ENCODE measurements around the gene PHC2.

Gene PHC2

DNA sequence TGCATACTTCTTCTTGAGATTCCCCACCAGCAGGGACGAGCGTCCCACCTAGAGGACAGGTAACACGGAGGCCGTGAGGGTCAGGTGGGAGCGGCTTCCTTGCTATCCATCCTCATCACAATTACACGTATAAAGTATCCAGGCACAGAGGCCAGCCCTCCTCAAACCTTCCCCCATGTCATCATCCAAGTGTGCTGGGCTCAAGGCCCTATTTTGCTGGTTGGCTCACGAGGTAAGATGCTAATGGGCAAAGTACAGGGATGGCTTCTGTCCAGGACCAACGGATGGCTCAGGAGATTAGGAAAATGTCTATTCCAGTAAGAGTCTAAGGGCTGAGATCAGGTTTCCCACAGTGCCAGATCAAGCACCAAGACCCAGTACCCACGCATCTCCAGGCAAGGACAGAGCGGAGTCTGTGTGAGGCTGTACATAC lies 98.5 kb downstream of the PHC2 start:
- TF ChIP-seq EZH2 (IDR thresholded peaks at IDR 0.05; ENCODE audit: borderline replicate concordance, low read length): no peak
- TF ChIP-seq, protein P1, sequence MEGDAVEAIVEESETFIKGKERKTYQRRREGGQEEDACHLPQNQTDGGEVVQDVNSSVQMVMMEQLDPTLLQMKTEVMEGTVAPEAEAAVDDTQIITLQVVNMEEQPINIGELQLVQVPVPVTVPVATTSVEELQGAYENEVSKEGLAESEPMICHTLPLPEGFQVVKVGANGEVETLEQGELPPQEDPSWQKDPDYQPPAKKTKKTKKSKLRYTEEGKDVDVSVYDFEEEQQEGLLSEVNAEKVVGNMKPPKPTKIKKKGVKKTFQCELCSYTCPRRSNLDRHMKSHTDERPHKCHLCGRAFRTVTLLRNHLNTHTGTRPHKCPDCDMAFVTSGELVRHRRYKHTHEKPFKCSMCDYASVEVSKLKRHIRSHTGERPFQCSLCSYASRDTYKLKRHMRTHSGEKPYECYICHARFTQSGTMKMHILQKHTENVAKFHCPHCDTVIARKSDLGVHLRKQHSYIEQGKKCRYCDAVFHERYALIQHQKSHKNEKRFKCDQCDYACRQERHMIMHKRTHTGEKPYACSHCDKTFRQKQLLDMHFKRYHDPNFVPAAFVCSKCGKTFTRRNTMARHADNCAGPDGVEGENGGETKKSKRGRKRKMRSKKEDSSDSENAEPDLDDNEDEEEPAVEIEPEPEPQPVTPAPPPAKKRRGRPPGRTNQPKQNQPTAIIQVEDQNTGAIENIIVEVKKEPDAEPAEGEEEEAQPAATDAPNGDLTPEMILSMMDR (IDR thresholded peaks at IDR 0.05; ENCODE audit: low read length): no peak
- no peak overlapping the region for H3K9ac ChIP-seq (ENCODE audit: low read length)
- H3K36me3 ChIP-seq (ENCODE audit: insufficient read depth, low read length): peaks cover 5% of the 10 kb centered on the region; the same call in 1 of the 2 replicates
- no peaks in the 10 kb centered on the region for H3K9me2 ChIP-seq (ENCODE audit: low read depth, low read length)
- H3K9me3 ChIP-seq (ENCODE audit: low read length): no peaks in the 10 kb centered on the region
- no peaks in the 10 kb centered on the region for H3F3A ChIP-seq (ENCODE audit: insufficient read depth, low read length)
- H3K79me2 ChIP-seq (ENCODE audit: insufficient read depth, low read length): no peaks in the 10 kb centered on the region
- H3K4me3 ChIP-seq (ENCODE audit: low read depth, low read length, poor library complexity, severe bottlenecking): no peak overlapping the region
- H3K4me1 ChIP-seq (ENCODE audit: insufficient read depth, low read length, severe bottlenecking): no peaks in the 10 kb centered on the region
- no peaks in the 10 kb centered on the region for H4K20me1 ChIP-seq (ENCODE audit: insufficient read depth, low read length)
- no peak overlapping the region for H3K4me2 ChIP-seq (ENCODE audit: low read length)
- H3K27me3 ChIP-seq (ENCODE audit: insufficient read depth, low read length): no peaks in the 10 kb centered on the region
- H3K27ac ChIP-seq (ENCODE audit: low read depth, low read length, poor library complexity, severe bottlenecking): no peak overlapping the region
- H2AFZ ChIP-seq (ENCODE audit: low read length): no peak overlapping the region

GRCh38 chr1:33331444-33332356 lies 99.2 kb downstream of the PHC2 start:
- Histone ChIP-seq H3K27ac (ENCODE audit: low read depth, low read length, poor library complexity, severe bottlenecking) (no peak overlapping the region), H3K4me1 (ENCODE audit: insufficient read depth, low read length, severe bottlenecking) (no peaks in the 10 kb centered on the region), H2AFZ (ENCODE audit: low read length) (no peak overlapping the region), H3K79me2 (ENCODE audit: insufficient read depth, low read length) (no peaks in the 10 kb centered on the region), H3K9me3 (ENCODE audit: low read length) (no peaks in the 10 kb centered on the region), H3K4me2 (ENCODE audit: low read length) (no peak overlapping the region), H3K36me3 (ENCODE audit: insufficient read depth, low read length) (peaks cover 5% of the 10 kb centered on the region; the same call in 1 of the 2 replicates), H3K9me2 (ENCODE audit: low read depth, low read length) (no peaks in the 10 kb centered on the region), H3K4me3 (ENCODE audit: low read depth, low read length, poor library complexity, severe bottlenecking) (no peak overlapping the region), H3F3A (ENCODE audit: insufficient read depth, low read length) (no peaks in the 10 kb centered on the region), H4K20me1 (ENCODE audit: insufficient read depth, low read length) (no peaks in the 10 kb centered on the region), H3K9ac (ENCODE audit: low read length) (no peak overlapping the region), H3K27me3 (ENCODE audit: insufficient read depth, low read length) (no peaks in the 10 kb centered on the region)
- TF ChIP-seq, protein P1 (IDR thresholded peaks at IDR 0.05; ENCODE audit: low read length): no peak
- no peak for TF ChIP-seq EZH2 (IDR thresholded peaks at IDR 0.05; ENCODE audit: borderline replicate concordance, low read length)

DNA sequence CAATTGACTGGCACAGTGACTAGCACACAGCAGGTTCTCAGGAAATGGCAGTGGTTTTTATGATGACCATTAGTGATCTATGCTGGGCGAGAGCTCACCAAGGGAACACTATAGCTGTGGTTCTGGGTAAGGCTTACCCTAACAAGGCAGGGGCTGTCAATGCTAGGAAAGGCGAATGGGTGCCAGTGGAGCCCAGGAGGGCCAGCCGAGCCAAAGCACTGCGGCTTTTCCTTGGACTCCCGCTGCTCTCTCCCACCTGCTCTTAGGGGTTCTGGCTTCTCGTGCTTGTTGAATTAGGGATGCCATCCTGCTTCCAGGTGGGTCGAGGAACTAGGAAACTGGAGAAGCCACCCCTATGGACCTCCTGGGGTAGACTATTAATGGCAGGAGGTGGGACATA lies 100.0 kb downstream of the PHC2 start:
- H3K36me3 ChIP-seq (ENCODE audit: insufficient read depth, low read length): peaks cover 5% of the 10 kb centered on the region; the same call in 1 of the 2 replicates
- TF ChIP-seq, protein P1 (IDR thresholded peaks at IDR 0.05; ENCODE audit: low read length): no peak
- no peak for TF ChIP-seq EZH2 (IDR thresholded peaks at IDR 0.05; ENCODE audit: borderline replicate concordance, low read length)
- no peaks in the 10 kb centered on the region for H4K20me1 ChIP-seq (ENCODE audit: insufficient read depth, low read length)
- H3K9ac ChIP-seq (ENCODE audit: low read length): no peak overlapping the region
- no peak overlapping the region for H3K4me2 ChIP-seq (ENCODE audit: low read length)
- H3K27me3 ChIP-seq (ENCODE audit: insufficient read depth, low read length): no peaks in the 10 kb centered on the region
- no peaks in the 10 kb centered on the region for H3K79me2 ChIP-seq (ENCODE audit: insufficient read depth, low read length)
- H2AFZ ChIP-seq (ENCODE audit: low read length): no peak overlapping the region
- H3K4me1 ChIP-seq (ENCODE audit: insufficient read depth, low read length, severe bottlenecking): no peaks in the 10 kb centered on the region
- no peaks in the 10 kb centered on the region for H3K9me2 ChIP-seq (ENCODE audit: low read depth, low read length)
- H3F3A ChIP-seq (ENCODE audit: insufficient read depth, low read length): no peaks in the 10 kb centered on the region
- H3K4me3 ChIP-seq (ENCODE audit: low read depth, low read length, poor library complexity, severe bottlenecking): no peak overlapping the region
- H3K27ac ChIP-seq (ENCODE audit: low read depth, low read length, poor library complexity, severe bottlenecking): no peak overlapping the region
- H3K9me3 ChIP-seq (ENCODE audit: low read length): no peaks in the 10 kb centered on the region
